ENCODE measurements around the gene LRFN2. TPM values are rescaled to one million over a fixed set of nuclear protein-coding genes. Genes with fewer than 3 reads are reported as not detected.

Gene LRFN2
- total RNA-seq, 1 donor from 2014 or later: not detected

GRCh38 chr6:40431706-40432105 is 155.5 kb downstream of the LRFN2 start:
- TF ChIP-seq CTCF (IDR thresholded peaks at IDR 0.05): no peak
- no peaks in the 10 kb centered on the region for H3K36me3 ChIP-seq
- no peaks in the 10 kb centered on the region for H3K27me3 ChIP-seq
- intact Hi-C loops (cut with DNase I): no loop called here
- no peaks in the 10 kb centered on the region for H3K9me3 ChIP-seq
- no peak overlapping the region for H3K27ac ChIP-seq
- H3K4me1 ChIP-seq: no peaks in the 10 kb centered on the region
- DNase-seq (ENCODE audit: low spot score in 2 of 2): no peak
- no peak overlapping the region for H3K4me3 ChIP-seq

- H3K27me3 ChIP-seq: no peaks in the 10 kb centered on the region
- no peak for TF ChIP-seq CTCF (IDR thresholded peaks at IDR 0.05)
- no peaks in the 10 kb centered on the region for H3K9me3 ChIP-seq
- intact Hi-C loops (cut with DNase I): no loop called here
- H3K27ac ChIP-seq: no peak overlapping the region
- no peak for DNase-seq (ENCODE audit: low spot score in 2 of 2)
- no peaks in the 10 kb centered on the region for H3K36me3 ChIP-seq
- H3K4me1 ChIP-seq: no peaks in the 10 kb centered on the region
- no peak overlapping the region for H3K4me3 ChIP-seq
Measured at GRCh38 chr6:40427196-40427595, 160.0 kb downstream of the LRFN2 start.

DNA sequence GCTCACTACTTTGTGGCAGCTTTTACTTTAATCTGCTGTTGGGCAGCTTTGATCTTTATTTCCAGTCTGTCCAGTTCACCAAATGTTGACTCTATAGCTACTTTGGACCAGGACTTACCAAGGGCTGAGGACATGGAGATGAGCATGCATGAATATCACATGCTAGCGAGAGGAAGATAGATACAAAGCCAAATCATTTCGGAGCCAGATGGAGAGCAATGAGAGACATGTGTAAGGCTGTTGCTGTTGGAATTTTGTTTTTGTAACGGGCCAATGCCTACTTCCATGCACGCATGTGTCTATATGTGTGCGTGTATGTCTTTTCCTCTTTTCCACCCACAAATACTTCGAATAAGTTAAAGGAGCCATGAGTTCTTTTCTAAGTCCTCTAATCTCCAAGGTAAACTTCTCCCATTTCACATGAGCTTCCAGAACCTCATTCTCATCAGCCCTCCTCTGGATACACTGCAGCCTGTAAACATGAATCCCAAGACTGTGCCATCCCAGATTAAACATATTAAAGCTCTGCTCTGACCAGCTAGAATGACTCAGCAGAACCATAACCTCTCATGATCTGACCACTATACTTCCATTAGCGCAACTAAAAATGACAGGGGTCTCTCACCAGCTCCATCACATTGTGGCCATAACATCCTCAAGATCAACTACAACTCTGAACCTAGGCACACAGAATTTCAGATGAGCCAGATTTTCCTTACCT is 160.7 kb downstream of the LRFN2 start:
- DNase-seq (ENCODE audit: low spot score in 2 of 2): no peak
- TF ChIP-seq CTCF (IDR thresholded peaks at IDR 0.05): no peak
- no peak overlapping the region for H3K4me3 ChIP-seq
- intact Hi-C loops (cut with DNase I): no loop called here
- H3K9me3 ChIP-seq: no peaks in the 10 kb centered on the region
- no peaks in the 10 kb centered on the region for H3K27me3 ChIP-seq
- no peaks in the 10 kb centered on the region for H3K4me1 ChIP-seq
- H3K36me3 ChIP-seq: no peaks in the 10 kb centered on the region
- no peak overlapping the region for H3K27ac ChIP-seq

DNA sequence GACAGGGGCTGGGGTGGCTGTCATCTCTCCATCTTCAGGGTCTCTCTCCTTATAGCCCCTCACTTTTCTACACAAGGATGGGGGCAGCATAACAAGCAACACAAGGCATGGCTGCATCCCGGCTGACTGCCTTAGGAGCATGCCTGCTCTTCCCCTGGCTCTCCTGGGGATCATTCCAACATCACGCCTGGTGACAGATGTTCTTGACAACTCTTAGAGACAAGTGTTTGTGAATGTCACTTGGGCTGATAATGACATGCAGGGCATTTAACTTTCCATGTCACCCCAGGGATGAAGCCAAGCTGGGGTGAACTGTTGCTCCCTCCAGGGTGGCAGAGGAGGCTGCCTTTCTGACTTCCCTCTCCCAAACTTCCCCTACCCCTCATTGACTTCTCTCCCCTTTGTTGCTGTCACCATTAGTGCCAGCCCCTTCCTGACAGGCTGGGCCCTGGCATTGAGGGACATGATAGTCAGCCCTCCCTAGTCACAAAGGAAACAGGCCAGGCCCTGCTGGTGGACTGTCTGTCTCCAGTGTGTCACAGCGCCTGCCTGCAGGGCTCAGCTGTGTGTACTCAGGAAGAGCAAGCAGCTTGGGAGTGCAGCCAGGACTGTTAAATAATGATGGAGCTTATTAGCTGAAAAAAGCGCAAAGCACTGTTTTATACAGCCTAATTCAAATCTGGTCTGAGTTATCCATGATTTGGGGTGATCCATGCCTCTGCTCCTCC is 161.8 kb downstream of the LRFN2 start:
- Histone ChIP-seq H3K9me3 (no peaks in the 10 kb centered on the region), H3K36me3 (no peaks in the 10 kb centered on the region), H3K4me1 (no peaks in the 10 kb centered on the region), H3K27ac (no peak overlapping the region), H3K27me3 (no peaks in the 10 kb centered on the region), H3K4me3 (no peak overlapping the region)
- intact Hi-C loops (cut with DNase I): no loop called here
- TF ChIP-seq CTCF (IDR thresholded peaks at IDR 0.05): no peak
- DNase-seq (ENCODE audit: low spot score in 2 of 2): no peak

- TF ChIP-seq CTCF (IDR thresholded peaks at IDR 0.05): no peak
- no peaks in the 10 kb centered on the region for H3K9me3 ChIP-seq
- no peaks in the 10 kb centered on the region for H3K27me3 ChIP-seq
- H3K36me3 ChIP-seq: no peaks in the 10 kb centered on the region
- no peak for DNase-seq (ENCODE audit: low spot score in 2 of 2)
- H3K27ac ChIP-seq: no peak overlapping the region
- no peak overlapping the region for H3K4me3 ChIP-seq
- intact Hi-C loops (cut with DNase I): no loop called here
- H3K4me1 ChIP-seq: no peaks in the 10 kb centered on the region
Measured at GRCh38 chr6:40422046-40422445, 165.1 kb downstream of the LRFN2 start.

All from ascending aorta (tissue), 2 donors.